TTC549 (cell line): ENCODE data around the gene CMTM2.
"Not testable (repeated sequence)": the region's sequence is repeated elsewhere in the genome, so short reads cannot be mapped to it uniquely, and the experiment has no call there.

Source experiments
- FAIRE-seq: peaks from 2 replicates; lab custom pipeline; 2012; peaks lifted over from hg19 to GRCh38; lab: Jason Lieb, UNC

CMTM2 gene

DNA sequence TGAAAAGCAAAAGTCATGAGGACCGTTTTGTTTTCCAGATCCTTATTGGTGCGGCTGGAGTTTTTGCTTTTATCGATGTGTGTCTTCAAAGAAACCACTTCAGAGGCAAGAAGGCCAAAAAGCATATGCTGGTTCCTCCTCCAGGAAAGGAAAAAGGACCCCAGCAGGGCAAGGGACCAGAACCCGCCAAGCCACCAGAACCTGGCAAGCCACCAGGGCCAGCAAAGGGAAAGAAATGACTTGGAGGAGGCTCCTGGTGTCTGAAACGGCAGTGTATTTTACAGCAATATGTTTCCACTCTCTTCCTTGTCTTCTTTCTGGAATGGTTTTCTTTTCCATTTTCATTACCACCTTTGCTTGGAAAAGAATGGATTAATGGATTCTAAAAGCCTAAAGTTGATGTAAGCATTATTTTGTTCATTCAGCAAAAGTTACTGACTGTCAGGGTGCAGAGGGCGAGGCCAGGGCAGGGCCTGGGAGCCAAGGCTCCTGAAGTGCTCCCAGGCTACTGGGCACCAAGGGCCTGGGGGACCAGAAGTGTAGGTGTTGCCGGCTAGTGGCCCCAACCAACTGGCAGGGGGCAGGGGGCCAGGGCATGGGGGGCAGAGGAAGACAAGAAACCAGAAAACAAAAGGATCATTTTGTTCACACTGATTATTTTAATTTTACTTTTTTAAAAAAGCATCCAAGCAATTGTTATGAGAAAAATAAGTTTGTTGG lies 8.8 kb downstream of the CMTM2 start:
- no peak for FAIRE-seq

DNA sequence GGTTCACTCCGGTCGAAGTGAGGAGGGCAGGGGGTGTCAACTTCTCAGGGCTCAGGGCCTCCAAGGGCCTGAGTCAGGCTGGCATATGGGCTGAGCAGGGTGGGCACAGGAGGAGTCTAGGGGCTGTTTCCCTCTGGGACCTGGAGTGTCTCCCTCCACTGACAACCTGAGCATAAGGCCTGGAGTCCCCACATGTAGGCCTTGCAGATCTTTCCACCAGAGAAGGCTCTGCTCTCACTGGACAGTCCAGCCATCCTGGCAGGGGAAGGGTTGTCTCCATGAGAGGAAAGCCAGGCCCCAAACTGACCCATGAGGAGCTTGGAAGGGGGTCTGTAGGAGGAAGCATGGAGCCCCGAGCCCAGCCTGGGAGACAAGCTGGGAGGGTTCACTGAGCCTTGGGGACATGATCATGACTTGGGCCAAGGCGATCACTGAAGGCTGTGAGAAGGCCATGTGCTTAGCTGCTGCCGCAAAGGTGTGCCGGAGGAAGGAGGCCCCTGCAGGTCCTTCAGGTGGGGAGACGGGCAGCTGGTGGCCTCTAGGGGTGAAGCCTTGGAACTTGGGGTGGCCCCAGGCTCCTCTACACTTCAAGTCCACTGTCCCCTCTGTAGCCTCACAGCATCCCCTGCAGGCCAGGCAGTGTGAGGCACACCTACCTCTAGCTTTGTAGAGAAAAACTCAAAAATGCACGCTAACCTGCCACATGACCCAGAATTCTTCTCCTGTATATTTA lies 9.9 kb downstream of the CMTM2 start:
- no peak for FAIRE-seq

DNA sequence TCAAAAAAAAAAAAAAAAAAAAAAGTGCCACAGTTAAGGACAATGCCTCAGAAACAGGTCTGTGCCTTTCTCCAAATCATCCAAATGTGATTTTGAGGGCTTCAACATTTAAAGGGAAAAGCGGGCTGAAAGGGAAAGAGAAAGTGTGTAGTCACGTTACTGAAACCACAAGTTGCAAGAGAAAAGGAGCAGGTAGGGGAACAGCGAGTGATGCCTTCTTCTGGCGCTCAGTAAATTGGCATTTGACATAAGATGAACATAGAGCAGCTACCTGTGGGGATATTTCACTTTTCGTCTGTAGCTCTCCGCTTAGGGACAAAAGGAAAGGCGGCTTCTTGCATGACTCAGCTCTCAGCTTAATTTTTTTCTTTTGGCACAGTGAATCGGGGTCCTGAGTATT lies 11.1 kb downstream of the CMTM2 start:
- FAIRE-seq: no peak

DNA sequence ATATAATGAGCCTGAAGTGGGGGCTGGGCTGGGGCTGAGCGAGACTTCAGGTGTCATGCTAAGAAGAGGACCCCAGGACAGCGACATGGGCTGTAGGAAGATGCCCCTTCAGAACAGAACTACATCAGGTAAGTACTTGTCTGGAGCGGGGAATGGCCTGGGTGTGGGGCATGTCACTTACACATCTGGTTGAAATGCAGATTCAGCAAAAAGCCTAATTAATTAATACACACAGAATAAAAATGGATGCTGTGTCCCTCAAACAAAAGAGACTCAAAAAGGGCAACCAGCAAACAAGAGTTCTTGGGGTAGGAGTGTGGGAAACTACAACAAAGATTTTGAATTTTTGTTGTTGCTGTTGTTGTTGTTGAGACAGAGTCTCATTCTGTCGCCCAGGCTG lies 11.8 kb downstream of the CMTM2 start:
- FAIRE-seq: no peak

DNA sequence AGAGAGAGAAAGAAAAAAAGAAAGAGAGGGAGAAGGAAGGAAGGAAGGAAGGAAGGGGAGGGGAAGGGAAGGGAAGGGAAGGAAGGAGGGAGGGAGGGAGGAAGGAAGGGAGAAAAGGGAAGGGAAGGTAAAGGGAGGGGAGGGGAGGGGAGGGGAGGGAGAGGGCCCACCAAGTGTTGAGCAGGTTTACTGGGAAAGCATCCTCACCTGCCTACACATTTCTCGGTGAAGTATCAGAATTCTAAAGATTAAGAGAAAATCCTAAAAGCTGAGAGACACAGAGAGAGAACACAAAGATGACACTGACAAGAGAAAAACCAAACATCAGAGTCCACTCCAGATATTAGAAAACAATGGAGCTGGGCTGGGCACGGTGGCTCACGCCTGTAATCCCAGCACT lies 13.0 kb downstream of the CMTM2 start:
- FAIRE-seq: no peak

DNA sequence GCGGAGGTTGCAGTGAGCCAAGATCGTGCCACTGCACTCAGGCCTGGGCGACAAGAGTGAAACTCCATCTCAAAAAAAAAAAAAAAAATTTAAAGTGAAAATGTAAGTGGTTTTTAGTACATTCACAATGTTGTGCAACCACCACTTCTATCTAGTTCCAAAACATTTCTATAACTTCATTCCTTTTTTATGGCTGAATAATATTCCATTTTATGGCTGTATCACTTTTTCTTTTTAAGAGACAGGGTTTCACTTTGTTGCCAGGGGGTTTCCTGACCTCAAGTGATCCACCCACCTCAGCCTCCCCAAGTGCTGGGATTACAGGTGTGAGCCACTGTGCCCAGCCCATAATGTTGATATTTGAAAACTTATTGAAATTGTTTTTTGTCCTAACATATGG lies 13.6 kb downstream of the CMTM2 start:
- FAIRE-seq: no peak

DNA sequence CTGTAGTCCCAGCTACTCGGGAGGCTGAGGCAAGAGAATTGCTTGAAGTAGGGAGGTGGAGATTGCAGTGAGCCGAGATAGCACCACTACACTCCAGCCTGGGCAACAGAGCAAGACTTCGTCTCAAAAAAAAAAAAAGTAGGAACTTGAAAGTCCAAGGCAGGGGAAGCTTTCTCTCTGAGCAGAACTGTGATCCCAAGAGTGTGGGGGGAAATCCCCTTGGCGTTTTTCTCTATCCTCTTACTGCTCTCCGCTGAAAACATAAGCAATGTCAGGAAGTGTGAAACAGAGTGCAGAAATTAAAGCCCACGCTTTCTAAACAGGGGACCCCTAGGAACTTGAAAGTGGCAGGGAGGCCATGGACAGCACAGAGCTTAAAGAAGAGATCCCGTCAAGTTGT lies 15.5 kb downstream of the CMTM2 start:
- no peak for FAIRE-seq

DNA sequence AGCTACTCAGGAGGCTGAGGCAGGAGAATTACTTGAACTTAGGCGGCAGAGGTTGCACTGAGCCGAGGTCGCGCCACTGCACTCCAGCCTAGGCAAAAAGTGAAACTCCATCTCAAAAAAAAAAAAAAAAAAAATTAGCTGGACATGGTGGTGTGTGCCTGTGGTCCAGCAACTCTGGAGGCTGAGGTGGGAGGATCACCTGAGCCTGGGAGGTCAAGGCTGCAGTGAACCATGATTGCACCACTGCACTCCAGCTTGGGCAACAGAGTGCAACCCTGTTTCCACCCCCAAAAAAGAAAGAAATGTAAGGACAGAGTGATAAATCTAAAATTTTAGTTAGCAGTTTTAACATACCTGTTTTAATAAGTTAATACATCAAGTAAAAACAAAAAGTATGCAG lies 17.3 kb downstream of the CMTM2 start:
- not testable (repeated sequence) for FAIRE-seq

DNA sequence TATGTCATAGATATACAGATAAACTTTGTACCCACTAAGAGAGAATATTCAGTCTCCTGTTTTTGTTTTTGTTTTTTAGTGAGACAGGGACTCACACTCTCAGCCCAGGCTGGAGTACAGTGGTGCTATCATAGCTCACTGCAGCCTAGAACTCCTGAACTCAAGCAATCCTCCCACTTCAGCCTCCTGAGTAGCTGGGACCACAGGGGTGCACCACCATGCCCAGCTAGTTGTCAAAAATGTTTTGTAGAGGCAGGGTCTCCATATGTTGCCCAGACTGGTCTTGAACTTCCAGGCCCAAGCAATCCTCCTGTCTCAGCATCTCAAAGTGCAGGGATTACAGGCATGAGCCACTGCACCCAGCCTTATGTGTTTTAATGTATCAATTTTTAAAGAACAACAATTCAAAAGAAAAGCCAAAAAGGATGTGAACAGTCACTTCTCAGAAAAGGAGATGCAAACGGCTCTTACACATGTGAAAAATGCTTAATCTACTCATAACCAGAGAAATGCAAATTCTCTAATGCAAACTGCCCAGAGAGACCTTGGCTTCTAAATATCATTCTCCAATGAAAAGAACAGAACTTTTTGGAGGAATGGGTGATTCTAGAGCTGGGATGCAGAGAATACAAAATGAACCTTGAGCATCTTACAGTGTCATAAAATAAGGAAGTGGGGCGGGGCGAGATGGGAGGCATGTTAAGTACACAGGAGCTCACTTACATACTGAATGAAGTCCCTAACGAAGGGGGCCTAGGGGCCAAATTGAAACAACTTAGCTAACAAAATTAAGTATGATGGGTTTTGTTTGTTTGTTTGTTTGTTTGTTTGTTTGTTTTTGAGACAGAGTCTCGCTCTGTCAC lies 18.0 kb downstream of the CMTM2 start:
- FAIRE-seq: no peak

DNA sequence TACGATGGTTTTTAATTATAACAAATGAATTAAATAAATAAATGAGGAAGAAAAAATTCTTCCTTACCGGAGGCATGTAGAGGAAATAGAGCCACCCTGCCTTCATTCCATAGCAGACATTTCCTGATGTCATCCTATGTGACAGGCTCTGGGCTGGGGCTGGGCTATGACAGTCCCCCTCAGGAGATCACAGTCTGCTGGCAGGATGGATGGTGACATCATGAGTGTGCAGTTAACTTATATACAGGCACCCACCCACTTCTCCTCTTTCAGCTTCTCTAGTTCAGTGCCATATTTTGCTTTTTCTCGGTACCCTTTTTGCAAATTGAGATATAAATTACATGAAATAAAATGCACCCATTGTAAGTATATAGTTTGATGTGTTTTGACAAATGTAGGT lies 18.8 kb downstream of the CMTM2 start:
- FAIRE-seq: no peak

DNA sequence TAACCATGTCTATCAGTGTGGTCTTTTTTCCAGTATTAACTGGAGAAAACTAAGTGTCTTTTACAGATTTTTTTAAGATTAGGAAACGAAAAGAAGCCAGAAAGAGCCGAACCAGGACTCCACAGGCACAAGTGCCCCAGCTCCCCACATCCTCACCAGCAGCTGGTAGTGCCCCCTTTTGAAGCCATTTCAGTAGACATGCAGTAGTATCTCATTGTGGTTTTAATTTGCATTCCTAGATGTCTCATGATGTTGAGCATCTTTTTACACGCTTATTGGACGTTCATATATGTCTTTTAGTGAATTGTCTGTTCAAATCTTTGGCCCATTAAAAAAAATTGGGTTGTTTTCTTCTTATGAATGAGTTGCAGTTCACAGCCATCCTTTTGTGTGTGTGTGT lies 20.5 kb downstream of the CMTM2 start:
- FAIRE-seq: no peak

DNA sequence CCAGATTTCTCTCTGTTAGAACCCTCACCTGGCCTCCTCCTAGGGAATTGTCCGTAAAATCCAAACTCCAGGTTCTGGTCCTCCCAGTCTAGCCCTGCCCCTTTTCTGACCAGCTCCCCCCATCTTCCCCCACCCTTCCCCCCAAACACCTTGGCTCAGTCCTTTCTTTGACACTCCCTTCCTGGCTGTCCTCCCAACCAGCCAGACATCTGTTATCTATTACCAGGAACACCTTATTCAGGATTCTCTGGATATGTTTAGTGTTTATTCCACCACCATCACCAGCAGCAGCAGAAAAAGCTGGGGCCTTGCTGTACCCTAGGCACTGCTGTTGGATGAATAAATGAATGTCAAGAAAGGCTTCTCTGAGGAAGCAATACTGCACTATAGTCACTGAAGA lies 21.2 kb downstream of the CMTM2 start:
- no peak for FAIRE-seq

DNA sequence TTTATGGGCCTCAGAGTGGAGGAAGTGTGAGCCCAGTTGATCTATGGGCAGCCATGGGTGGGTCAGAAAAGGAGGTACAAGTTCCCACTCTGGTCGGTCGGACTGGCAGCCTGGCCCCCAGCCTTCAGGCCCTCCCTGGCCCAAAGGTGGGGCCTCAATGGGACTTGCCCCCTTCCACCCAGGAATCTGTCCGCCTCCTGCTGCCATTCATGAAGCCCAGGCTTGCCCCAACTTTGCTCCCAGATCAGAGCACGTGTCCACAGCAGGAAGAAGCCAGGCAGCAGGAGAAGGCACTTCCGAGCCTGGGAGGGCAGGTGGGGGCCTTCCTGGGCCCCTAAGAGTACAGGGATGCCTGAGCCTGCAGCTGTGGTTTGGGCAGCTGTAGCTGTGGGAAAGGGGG lies 22.2 kb downstream of the CMTM2 start:
- FAIRE-seq: no peak

DNA sequence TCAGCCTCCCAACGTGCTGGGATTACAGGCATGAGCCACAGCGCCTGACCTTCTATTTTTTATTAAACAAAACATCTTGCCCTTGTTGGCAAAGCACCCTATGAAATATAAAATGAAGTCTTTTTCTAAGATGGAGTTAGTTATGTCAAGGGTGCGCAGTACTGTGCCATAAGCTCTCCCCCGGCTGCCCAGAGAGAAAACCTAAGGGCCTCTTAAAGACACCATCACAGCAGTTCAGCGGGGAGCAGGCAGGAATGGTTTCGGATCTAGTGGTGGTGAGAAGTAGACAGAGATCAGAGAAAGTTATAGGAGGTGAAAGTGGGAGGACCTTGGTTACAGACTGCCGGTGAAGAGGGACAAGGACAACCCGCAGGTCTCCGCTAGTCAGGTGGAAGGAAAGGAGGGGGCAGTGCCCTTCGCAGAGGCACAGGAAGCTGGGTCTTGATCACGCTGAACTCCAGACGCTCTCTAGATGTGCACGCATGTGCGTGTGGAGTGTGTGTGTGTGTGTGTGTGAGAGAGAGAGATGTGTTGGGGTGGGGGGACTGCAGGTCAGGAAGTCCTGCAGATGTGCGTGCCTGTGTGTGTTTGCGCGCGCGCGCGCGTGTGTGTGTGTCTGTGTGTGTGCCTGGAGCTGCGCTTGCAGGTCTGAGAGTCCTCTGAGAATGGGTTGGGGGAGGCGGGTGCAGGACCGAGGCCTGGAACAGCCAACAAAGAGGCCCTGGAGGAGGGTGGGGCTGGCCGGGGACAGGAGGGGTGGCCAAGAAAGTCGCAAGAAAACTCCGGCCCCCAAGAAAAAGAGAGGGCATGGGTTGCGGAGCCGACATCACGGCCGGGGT lies 24.5 kb downstream of the CMTM2 start:
- no peak for FAIRE-seq

DNA sequence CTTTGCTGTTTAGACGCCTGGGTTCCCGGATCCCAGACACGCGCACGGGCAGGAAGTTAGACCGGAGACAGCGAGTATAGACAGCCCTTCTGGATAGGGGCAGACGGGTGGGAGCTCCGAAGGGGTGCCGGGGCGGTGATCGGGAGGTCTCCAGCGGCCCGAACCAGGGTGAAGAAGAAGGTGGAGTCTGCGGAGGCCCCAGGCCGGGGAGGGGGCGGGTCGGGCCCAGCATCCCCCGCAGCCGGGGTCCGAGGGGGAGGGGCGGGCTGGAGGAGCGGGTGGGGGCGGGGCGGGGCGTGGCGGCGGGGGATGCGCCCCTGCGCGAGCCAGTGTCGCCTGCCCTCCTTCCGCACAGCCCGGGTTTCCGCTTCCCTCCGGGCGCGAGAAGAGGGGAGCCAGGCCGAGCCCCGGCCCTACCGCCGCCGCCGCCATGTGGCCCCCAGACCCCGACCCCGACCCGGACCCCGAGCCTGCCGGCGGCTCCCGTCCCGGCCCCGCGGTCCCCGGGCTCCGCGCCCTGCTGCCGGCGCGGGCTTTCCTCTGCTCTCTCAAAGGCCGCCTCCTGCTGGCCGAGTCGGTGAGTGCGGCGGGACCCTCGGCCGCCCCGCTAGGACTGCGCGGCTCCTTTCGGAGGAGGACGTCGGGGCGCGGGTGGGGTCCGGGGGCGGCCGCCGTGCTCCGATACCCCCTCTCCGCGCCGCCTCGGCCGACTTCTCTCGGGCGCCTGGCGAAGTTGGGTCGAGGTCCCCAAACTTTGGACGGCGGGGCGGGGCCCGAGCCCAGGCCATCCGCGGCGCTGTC lies 25.3 kb downstream of the CMTM2 start, which contains the start of gene CMTM3:
CMTM3 (plus strand) TSS at position 329 of the 801 bp plus-strand sequence; CDS start at position 431, 102 bp downstream.
- no peak for FAIRE-seq

DNA sequence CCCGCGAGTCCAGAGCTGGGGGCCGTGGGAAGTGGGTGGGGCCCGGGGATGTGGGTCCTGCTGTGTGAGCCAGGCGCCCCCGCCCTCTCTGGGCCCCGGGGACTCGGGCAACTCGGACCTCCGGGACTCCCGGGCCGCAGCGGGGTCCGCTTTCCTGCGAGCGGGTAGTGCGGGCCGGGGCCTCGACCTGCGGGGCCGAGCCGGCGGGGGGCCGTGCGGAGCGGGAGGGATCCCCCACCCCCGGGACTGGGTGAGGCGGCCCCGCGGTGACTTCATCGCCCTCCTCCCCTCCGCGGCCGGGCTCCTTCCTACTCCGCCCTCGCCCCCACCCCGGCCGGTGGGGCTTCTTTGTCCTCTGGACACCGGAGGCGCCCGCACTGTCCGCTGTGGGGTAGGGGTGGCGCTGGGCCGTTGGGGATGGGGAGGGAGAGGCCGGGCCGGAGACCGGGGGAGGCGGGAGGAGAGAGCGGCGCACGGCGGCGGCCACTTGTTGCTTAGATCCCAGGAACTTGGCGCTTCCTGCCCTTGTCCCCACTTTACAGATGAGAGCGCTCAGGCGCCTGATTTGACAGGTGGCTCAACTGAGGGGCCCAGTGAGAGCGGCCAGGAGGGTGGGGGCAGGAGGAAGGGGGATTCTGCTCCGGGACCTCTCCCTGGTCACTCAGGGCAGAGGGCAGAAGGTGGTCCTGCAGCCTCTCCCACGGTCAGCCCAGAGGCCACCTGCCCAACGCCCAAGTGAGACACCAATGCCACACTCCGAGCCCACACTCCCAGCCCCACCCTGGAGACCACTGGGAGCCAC lies 26.1 kb downstream of the CMTM2 start:
- no peak for FAIRE-seq

DNA sequence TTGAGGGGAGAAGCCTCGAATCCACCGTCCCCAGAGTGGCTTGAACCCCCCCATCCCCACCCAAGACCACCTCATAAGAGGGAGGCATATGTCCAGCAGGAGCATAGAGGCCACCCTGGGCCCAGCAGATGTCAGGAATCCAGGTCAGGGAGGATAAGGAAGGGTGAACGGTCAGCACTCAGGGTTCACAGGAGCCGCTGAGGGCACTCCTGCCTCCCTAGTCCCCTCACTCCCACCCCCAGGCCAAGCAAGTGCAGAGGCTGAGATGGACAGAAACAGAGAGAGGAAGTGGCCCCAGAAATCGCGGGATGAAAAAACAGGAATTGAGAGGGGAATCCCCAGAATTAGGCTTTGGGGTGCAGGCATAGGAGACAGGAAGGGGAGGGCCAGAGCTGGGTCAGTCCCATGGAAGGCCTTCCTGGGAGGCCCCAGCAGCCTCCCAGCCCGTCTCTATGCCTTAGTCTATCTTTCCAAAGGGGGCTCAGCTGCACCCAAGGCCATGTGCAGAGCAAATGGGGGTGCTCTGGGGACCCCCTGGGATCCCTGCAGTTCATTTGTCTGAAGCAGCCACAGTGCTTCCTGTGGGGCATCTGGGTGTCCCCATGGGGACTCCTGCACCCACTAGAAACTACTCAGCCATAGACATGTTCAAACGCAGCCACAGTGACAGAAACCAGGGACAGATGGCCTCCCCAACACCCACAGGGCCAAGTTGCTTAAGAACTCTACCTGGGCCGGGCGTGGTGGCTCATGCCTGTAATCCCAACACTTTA lies 26.9 kb downstream of the CMTM2 start:
- FAIRE-seq: no peak

DNA sequence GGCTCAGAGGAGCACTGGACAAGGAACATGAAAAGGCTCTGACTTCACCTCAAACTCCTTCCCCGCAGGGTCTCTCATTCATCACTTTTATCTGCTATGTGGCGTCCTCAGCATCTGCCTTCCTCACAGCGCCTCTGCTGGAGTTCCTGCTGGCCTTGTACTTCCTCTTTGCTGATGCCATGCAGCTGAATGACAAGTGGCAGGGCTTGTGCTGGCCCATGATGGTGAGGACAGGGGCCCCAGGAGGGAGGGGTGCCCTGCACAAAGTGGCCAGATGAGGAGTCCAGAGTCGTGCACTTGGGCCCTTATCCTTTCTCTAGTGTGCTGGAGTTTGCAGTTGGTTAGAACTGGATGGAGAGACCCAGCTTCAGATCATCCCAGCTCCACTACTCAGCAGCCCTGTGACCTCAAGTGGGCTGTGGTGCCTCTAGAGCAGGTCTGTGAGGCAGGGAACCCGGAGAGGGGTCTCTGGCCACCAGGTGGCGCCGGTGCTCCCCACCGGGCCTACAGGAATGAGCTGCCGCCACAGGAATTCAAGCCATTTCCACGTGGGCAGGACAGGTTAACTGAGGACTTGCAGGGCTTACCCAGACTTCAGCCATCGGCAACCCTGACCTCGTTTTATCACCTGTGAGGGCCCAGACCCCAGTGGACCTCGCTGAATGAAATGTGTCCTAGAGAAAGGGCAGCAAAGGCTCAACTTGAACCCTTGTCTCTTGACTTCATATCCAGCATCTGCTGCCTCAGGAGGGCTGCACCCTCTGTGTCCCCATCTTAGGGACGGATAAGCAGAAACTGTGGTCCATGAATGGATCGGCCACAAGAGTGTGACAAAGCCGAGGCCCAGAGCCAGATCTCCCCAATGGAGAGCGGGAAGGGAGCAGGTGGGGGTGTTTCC lies 29.2 kb downstream of the CMTM2 start:
- no peak for FAIRE-seq

DNA sequence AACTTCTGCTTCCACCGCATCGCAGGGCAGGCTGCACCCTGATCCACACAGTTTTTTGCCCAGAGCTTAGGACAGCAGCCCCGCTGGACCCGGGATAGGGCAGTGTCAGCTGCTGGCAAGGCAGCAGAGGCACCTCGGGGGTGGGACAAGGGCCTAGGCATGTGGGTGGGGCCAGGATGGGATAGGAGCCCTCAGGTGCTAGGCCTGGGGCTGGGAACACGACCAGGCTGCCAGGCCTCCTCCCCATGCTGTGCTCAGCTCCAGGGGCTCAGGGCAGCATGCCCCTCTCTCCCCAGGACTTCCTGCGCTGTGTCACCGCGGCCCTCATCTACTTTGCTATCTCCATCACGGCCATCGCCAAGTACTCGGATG lies 29.9 kb downstream of the CMTM2 start:
- FAIRE-seq: no peak
